ENCODE data around the gene CD99L2.
"Not testable (repeated sequence)": the region's sequence is repeated elsewhere in the genome, so short reads cannot be mapped to it uniquely, and the experiment has no call there.

CD99L2 gene

GRCh38 chrX:150893936-150894335, 4.5 kb downstream of the CD99L2 start:
- no peak for DNase-seq

DNA sequence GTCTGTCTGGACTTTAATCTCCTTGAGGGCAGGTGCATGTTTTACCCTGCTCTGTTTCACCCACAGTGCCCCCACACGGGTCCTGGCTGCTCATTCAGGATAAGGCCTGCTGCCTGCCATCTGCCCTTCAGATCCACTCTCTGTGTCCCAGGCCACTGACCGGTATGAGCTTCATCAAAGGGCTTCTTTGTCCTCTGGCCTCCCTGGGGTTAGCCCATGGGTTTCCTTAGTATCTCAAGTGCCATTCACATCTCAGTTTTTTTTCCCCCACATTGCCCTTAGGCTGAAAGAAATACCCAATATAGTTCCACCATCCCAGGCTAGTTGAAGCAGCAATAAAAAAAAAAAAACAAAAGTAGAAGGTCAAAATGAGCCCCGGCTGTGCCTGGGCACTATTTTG, 9.3 kb downstream of the CD99L2 start:
- DNase-seq, result no peak

GRCh38 chrX:150887906-150888465, 10.5 kb downstream of the CD99L2 start:
- no peak for DNase-seq

- DNase-seq, result not testable (repeated sequence)
These were observed 11.2 kb downstream of the CD99L2 start for GRCh38 chrX:150887268-150887667.

- DNase-seq, result no peak
These were observed 12.1 kb downstream of the CD99L2 start for GRCh38 chrX:150886381-150886780.

- no peak for DNase-seq
These were observed 17.7 kb downstream of the CD99L2 start for GRCh38 chrX:150880808-150881165.

GRCh38 chrX:150879855-150880807, 18.3 kb downstream of the CD99L2 start:
- no peak for DNase-seq

- not testable (repeated sequence) for DNase-seq
These were observed 22.8 kb downstream of the CD99L2 start for GRCh38 chrX:150875621-150876020.

- no peak for DNase-seq
These were observed 24.0 kb downstream of the CD99L2 start for GRCh38 chrX:150874448-150874847.

- DNase-seq, result no peak
These were observed 24.9 kb downstream of the CD99L2 start for GRCh38 chrX:150873616-150874015.

DNA sequence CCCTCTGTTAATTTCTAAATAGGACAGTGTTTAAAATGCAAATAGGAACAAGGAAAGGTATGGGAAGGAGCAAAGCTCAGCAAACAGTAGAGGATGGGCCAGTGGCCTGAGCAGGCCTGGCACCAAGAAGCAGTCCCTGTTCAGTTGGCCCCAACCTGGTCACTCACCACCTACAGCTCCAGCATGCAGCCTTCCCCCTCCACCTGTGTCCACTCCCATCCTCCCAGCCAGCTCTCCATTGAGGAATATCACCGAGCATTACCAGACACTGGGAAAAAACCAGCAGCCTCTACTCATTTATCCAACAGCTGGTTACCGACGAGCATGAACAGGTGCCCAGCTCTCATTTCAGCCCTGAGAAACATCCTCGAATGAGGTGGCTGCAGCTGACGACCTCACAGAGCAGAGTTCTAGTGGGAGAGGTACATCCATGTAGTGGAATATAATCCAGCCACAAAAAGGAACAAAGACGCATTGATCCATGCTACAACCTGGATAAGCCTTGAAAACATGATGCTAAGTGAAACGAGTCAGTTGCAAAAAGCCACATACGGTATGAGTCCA, 25.6 kb downstream of the CD99L2 start:
- DNase-seq, result no peak

DNA sequence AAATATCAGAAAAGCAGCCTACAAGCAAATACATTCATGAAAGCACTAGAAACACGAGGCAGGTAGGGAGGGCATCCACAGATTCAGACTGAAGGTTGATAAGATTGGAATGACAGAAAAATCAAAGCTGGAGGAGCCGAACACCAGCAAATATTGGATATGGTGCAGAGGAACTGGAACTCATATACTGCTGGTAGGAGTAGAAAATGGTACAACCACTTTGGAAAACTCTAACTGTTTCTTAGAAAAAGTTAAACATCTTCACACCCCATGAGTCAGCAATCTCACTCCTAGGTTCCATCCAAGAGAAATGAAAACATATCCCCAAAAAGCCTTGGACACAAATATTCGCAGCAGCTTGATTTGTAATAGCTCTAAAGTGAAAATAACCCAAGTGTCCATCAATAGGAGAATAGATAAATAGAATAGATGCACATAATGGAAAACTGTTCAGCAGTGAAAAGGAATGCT, 27.1 kb downstream of the CD99L2 start:
- no peak for DNase-seq

DNA sequence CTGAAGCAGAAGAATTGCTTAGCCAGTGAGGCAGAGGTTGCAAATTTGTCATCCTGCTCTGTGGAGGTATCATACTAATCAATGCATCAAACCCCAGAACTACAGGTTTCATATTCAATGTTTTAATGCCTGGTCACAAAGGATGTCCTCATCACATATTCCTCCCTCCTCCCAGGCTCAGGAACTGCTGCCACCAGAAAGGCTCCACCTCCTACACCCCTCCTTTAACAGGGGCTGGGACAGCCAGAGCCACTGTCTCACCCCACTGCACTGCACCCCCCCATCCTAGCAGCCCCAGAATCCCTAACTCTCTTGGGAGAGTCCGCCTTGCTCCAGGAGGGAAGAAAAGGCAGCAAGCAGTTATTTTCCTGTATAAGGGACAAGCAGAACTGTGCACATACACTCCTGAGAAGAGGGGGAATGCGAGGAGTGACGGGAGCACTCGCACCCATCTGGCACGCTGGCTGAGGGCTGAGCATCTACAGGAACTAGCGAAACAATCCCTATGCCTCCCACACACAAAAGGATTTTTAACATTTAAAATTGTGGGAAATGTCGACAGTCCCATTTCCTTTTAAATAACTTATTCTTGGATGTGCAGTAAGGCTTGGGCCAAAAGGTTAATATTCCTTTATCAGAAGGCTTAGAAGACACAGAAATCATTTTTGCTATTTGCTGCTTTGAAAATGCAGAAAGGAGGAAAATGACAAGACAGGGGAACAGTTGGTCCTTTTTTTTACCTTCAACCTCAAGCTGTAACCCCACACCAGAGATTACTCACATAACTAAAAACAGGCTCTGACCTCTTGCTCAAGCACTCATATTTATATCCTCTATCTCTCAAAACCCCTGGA, 27.8 kb downstream of the CD99L2 start:
- DNase-seq, result no peak

GRCh38 chrX:150870029-150870428, 28.4 kb downstream of the CD99L2 start:
- no peak for DNase-seq

DNA sequence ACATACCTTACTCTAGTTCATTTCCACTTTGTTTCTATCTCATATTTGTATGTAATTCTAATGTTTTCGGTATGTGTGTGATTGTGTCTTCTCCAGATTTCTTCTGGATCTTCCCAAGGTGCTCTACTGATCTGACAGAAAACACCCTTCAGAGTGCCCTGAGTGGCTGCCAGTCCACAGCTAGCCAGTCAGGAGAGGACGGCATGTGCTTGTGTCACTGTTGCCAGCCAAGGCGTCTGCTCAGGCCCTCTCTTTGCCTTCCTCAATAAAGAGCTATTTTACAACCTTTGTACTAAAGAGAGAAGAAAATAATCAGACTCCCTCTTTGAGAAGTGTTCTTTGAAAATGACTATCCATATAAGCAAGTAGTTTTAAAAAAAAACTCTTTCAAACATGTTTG, 29.0 kb downstream of the CD99L2 start:
- no peak for DNase-seq

DNA sequence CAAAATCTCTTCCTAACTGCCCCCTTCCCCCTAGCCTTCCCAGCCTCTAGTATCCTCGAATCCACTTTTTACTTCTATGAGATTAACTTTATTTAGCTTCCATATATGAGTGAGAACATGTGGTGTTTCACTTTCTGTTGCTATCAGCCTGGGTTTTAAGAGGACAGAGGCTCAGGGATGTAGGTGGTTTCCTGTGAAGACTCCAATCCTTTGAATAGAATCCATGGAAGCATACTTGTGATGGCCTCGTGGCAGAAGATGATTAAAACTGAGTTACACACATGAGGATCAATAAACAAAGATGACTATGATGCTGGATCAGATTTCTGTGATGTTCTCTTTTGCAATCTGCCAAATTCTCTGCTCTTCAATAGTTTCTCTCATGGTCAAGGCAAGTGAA, 29.8 kb downstream of the CD99L2 start:
- DNase-seq, result no peak

DNA sequence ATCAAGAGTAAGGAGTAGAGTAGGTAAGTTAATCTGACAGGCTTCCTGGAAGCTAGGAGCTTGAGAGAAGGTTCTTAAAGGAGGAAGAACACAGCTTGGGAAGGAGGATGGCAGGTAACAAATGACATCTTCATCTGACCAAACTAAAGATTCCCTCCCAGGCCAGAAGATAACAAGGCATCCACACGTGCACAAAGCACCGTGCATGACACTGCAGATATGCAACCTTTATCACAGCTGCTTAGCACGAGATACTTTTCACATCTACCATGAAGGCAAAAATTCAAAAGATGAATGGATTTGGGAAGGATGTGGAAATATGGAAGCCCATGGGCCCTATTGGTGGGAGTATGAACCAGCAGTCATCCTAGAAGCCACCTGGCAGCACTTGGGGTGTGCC, 34.3 kb downstream of the CD99L2 start:
- no peak for DNase-seq

DNA sequence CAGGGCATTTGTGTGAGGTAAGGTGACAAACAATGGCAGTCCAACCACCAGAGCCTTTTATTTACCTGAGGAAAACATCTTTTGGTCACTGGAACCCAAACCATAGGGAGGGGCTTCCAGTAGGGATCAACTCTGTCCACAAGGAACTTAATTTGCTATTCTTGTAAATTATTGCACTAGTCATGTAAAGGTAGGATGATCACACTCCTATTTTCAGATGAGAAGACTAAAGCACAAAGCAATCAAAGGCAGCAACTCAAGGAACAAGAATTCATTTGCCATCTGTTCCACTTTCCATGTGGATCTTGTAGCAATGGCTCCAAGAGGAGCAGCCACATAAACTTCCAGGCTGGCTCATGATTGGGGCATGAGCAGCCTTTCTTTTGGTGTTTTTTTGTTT, 35.3 kb downstream of the CD99L2 start:
- DNase-seq, result no peak

DNA sequence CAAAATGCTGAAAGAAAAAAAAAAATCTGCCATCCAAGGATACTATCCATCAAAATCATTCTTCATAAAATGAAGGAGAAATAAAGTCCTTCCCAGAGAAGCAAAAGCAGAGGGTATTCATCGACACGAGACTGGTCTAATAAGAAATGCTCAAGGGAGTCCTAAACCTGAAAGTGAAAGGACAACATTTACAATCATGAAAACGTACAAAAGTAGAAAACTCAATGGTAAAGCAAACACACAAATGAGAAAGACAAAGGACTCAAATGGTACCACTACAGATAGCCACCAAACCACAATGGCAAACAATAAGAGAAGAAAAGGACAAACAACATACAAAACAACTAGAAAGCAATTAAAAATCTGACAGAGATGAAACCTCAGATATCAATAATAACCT, 41.0 kb downstream of the CD99L2 start:
- no peak for DNase-seq

- DNase-seq, result no peak
These were observed 41.7 kb downstream of the CD99L2 start for GRCh38 chrX:150856785-150857184.

DNA sequence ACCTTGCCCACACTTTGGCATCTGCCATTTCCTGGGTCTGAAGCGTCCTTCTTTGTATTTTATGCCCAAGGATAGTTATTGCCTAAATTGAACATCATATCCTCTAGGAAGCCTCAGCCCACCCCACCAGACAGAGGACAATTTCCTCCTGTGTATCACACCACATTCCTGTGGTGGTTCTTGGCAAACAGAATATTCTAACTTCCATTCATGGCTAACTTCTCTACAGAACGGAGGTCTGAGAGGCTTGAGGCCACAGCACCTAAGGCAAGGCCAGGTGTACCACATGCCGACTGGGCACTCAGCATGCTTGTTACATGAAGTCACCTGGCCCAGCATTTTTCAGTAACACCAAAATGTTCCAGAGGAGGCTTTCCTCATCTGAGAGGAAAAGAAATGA, 42.4 kb downstream of the CD99L2 start:
- DNase-seq, result no peak

- no peak for DNase-seq
These were observed 43.6 kb downstream of the CD99L2 start for GRCh38 chrX:150854856-150855255.

All from CD4-positive, alpha-beta T cell treated with Interferon alpha-2 for 1 hour (primary cell).